NCI-H226 (cell line): ENCODE results near the gene TBKBP1.

Source experiments
- DNase-seq: peaks from one replicate; pipeline ENCODE4 v3.0.0-alpha.2; 2015

TBKBP1 gene

GRCh38 chr17:47716375-47716774, 22.4 kb downstream of the TBKBP1 start:
- no peak for DNase-seq

DNA sequence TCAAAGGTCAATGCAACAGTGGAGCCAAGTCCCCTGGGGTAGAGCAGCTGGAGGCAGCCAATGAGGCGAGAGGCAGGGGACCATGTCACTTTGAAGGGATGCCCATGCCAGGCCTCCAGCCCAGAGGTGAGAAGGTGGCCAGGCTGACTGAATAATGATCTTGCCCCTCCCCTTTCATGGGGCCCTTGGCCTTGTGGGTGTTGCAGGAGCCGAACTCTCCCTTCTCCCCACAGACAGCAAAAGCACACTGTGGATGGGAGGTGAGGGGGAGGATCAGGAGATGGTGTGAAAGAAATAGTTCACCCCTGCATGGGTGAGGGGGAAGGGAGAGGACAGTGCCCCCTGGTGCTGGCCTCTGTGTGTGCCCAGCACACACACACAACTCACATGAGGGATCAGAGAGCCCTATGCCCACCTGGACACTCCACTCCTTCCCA, 23.3 kb downstream of the TBKBP1 start:
- no peak for DNase-seq

DNA sequence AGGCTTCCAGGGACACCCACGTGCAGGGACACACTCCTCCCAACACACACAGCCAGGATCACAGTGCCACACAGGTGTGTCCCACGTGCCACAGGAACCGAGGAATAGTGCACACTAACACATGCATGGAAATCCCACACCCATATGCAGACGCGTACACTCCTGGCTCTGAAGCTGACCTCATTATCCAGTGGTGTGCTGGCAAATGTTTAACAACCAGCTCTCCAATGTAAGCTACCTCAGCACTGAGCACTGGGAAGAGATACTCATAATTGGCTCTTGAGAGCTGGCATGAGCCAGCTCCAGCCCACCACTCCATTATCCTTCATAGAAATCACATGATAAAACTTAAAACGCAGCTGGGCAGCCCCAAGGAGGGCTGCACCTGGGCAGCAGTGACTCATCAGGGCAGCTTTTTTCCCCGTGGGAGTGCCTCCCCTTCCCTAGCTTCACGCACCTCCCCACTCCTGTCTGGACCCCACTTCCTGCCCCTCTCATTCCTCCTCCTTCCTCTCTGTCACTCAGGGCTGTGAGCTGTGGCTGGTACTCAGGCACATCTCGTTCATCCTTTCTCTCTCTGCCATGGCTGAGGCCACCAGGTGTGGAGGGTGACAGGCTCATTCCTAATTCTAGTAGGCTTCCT, 24.1 kb downstream of the TBKBP1 start:
- DNase-seq, result no peak

DNA sequence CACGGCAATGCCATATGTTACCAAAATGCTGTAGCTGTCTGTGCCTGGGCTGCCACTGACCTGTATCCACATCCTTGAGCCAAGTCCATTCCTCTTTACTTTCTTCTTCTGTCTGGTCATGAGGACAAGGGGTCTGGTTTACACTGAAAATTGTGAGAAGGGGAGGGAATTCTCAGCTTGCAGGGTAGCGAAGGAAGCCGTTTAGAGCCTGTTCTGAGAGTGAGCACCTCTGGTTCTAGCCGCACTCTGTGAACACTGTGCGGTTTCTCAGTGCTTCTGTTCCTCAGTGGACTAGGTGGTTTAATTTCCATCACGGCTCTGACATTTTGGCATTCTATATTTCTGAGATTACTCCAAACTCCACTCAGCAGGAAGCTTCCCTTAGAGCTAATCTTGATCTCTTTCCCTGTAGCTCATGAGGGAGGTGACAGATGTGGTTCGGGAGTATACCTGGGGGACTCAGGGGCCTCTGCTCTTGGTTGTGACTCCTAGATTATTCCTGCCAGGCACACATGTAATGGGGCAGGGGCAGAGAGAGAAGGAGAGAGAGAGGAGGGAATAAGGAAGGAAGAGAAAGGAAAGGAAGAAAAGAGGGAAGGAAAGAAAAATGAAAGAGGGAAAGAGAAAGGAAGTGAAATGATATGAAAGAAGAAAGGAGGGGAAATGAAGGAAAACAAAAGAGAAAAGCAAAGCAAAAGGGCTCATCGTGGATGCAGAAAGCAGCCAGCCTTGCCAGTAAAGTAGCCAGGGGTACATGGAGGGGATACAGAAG, 24.9 kb downstream of the TBKBP1 start:
- no peak for DNase-seq

DNA sequence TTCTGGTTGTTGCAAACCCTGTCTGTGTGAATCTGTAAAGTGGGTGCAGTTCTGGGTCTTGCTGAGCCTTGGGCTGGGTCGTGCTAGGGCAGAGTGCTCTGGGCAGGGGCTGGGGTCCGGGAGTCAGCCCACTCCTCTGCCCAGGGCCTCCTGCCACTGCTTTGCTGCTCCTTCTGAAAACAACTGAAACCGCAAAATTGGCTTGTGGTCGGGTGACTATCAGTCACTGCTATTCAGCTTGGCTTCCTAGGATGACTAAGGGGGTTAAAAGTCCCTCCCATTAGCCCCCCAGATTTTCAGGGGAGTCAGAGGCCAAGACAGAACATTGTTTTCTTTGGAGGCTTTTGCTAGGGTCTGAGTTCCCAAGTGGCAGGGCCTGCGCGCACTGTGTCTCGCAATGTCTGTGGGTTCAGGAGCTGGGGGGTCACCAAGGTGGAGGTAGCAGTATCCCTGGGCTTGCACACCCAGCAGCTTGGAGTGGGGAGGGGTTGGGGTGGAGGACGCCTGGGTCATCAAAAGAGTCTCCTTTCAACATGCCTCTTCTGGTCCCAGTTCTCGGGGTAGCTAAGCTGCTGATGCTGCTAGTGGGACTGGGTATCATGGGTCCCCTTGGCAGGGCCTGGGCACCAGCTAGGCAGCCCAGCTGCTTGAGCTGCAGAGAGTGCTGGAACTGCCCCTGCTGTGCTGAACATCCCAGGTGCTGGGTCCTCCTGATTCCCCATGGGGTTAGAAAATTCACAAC, 25.6 kb downstream of the TBKBP1 start:
- peak; percentile 14 for DNase-seq

DNA sequence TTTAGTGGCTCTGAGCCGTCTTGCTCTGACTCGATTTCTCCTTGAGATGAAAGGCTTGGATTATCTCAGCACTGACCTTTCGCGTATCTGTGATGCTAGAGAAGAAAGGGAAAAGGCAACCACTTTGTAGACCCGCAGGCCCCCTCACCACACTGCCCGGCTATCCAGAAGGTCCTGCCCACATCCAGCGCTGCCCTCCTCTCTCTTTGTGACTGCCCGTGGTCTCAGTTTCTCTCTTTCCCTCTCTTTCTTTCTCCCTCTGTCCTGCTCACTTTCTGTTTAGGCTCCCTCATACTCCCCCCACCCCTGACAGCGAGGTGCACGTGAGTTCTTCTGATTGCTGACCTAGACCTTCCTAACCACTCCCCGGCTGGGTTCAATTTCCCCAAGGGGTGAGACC, 26.2 kb downstream of the TBKBP1 start:
- no peak for DNase-seq

DNA sequence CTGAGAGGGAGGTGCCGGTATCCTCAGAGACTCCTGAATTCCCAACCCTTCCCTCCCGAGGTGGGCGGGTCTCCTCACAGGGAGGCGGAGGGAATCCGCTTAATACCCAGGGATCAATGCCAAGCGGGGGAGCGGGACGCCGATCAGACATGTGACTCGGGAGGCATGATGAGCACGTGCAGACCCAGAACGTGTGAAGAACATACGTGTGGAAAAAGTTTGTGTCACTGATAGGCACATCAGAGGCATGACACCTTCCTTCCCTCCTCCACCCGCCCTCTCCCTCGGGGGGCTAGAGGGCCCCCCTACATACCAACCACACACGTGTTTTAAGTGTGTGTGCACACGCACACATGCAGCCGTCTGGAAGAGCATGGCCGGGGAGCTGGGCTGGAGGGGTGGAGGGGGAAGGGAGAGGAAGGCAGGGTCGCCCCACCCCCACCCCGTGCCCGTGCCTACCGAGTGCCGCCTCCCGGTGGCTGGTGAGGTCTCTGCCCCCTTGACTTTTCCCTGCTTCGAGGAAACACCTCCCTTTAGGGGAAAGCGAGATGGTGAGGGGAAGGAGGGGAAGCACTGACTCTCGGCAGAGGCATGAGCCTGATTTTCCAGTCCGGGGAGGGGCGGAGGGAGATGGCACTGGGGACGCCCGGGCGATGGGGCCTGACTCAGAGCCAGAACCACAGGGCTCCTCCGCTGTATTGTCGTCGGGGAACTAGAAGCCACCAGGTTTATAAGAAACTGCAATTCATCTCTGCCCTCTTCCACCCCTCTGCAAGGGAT, 27.0 kb downstream of the TBKBP1 start:
- no peak for DNase-seq

DNA sequence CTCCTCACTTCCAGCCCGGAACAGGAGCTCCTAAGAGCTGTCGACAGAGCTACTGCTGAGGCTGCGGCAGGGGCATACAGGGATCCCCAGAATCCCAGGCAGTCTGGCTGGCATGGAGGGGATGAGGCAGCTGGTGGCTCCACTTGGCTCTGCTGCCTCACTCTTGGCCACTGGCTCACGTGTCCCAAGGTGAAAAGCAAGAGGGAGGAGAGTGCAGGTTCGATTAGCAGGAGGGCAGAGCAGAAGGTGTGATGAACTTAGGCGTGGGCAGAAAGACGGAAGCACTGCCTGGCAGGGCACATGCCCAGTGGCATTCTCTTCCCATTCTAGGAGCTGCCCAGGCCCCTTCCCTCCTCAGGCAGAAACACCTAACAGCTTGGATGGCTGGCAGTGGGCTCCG, 27.8 kb downstream of the TBKBP1 start:
- DNase-seq, result no peak

DNA sequence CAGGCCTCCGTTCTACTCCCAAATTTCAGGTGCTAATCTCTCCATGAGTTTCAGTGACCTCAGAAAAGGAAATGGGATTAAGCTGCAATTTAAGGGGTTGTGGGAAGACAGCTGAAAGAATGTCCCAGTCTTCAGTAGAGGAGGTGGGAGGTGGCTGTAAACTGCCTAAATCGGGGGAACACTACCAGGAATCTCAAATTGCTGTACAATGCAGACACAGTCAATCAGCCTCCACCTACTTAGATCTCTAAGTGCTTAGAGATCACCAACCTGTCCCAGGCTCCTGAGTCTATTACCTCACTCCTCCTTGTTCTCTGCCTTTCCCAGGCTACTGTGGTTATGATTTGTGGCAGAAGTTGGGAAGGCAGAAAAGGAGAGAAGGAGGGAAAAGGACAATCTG, 30.7 kb downstream of the TBKBP1 start:
- DNase-seq, result no peak

DNA sequence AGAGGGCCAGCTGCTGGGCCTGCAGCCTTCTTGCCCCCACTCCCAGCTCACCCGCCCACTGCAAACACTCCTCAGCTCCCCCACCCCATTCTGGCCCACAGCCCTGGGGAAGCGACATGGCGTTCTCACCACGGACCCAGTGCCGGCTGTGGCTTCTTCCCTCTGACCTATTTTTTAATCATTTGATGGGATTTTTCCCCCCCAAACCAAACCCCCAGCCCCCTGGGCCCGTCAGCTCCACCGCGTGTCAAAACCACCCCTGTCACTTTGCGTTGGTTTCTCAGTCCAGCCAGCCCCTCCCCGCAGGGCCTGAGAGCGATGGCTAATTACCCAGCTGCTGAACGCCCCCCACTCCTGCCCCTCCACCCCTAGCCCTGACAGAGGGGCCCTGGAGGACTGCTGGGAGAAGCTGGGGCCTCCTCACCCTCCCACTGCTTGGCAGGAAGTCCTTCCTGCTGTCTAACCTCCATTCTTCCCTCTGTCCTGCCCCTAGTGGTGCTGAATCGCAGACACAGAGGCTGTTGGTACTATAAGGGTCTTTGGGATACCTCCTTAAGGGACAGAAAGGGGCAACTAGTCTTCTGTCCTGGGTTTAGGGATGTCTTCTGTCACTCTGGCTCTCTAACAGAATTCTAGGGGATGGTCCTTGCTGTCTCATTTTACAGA, 31.6 kb downstream of the TBKBP1 start:
- DNase-seq, result no peak

DNA sequence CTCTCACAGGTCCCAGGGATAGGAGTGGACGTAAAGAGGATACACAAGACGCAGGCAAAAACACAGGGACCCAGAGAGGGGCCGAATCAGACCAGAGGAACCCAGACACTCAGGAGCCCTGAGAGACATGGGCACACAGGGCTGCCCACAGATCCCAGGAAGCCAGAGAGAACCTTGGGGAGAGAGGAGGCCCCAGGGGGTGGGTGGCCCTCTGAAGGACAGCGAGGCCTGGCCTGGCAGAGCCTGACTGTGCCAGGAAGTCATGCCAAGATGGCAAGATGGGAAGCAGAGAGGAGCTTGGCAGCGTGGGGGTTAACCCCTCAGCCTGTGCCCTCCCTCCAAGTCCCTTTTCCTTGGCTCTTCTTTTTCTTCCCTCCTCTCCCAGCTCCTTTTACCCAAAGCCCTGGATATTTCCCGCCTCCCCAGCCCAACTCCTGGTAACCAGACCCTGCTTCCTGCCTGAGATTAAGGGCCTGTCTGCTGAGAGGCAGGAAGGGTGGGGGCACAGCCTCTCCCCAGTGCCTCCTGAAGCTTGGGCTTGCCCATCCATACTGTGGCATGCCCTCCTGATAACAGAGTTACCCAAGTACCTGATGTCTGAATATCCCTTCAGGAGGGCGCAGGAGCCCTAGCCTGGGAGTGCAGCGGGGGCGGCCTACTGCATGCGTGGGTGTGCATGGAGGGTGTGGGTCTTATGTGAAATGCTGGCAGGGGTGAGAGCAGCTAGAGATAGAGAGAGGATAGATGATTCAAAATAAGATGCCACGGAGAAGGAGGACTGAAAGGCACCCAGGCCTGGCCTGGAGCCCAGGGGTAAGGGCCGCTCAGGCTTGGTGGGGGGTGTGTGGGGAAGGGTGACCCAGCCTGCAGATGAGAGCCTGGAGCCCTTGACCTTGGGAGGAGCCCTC, 33.1 kb downstream of the TBKBP1 start:
- DNase-seq, result peak; percentile 51

DNA sequence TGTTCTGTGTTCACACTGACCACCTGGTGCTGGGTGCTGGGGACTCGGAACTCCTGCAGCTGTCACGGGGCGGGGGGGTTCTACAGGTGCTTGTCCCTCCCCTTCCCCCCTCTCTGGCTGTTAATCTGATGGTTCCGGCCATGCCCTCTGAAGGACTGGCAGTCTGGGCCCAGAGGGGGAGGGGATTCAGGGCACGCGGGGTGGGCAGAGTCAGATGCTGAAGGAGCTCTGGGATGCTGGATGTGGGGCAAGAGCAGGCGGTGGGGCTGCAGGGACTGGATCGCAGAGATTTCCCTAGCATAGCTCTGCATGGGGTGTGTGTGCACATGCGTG, 33.7 kb downstream of the TBKBP1 start:
- no peak for DNase-seq

- no peak for DNase-seq
Observed at GRCh38 chr17:47728214-47728877, 34.4 kb downstream of the TBKBP1 start.

DNA sequence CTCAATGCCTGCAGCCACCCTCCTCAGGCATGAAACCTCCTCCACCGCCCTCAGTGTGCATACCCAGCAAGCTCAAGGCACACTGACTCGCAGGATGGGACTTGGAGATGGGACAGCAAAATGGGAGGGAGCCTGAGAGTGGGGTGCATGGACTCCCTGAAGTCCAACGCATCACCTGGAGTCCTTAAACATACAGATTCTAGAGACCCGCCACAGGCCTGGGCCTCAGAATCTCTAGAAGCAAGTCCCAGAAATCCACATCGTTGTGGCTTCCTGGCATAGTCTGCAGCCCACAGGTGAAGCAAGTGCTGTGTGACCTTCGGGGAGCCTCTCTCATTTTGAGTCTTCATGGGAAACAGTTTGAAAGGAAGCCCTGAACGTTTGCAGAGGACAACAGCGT, 35.5 kb downstream of the TBKBP1 start:
- no peak for DNase-seq

DNA sequence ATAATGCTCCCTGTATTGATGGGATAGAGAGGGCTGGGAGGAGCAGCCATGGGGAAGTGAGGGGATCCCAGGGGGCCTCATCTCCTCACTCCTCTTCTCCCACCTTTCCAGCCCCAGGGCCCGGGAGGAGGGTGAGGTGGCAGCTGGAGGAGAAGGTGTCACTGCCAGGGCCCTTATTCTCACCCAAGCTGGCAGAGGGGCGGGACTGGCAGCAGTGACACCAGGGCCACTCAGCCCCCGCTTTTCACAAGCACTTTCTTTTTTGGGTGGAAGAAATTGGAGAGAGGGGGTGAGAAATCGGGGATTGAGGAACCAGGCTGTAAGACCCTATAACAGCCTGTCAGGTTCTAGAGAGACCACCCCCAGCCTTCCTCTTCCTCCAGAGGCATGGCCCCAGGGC, 36.7 kb downstream of the TBKBP1 start:
- DNase-seq, result no peak

DNA sequence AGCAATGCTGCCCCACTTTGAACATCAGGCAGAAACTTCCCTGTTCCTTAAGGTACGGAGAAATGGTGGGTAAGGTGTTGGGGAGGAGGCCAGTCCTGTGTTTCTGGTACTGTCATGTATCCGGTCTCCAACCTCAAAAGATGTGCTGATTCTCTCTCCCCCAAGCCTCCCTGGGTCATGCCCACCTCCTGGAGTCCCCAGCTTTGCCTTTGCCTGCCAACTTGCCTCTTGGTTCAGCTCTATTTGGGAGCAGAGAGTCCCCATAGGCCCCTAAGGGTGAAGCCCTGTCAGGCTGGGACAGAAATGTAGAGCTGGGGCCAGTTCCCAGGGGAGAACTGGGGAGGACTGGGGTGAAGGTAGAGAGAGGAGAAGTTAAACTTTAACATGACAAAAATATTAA, 37.4 kb downstream of the TBKBP1 start:
- no peak for DNase-seq

GRCh38 chr17:47732399-47733046, 38.6 kb downstream of the TBKBP1 start:
- no peak for DNase-seq

DNA sequence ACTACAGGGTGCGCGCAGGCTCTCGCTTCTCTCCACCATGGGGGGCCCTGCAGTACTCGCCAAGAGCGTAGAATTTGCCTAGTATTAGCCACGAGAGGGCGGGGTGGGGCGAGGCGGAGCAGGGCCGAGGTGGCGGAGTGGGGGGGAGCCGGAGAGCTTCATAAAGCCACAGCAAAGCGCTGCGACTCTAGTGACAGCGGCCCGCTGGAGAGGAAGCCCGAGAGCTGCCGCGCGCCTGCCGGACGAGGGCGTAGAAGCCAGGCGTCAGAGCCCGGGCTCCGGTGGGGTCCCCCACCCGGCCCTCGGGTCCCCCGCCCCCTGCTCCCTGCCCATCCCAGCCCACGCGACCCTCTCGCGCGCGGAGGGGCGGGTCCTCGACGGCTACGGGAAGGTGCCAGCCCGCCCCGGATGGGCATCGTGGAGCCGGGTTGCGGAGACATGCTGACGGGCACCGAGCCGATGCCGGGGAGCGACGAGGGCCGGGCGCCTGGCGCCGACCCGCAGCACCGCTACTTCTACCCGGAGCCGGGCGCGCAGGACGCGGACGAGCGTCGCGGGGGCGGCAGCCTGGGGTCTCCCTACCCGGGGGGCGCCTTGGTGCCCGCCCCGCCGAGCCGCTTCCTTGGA, 39.2 kb downstream of the TBKBP1 start, which contains the start of gene TBX21:
TBX21 (plus strand) TSS at position 190 of the 627 bp plus-strand sequence; CDS start at position 409, 219 bp downstream.
- DNase-seq, result no peak

- DNase-seq, result no peak
Observed at GRCh38 chr17:47733674-47734410, 39.9 kb downstream of the TBKBP1 start.
